HG03108 (cell line): ENCODE data around the gene KISS1.

Source experiments
- ATAC-seq: cut with Tn5 transposase; IDR thresholded peaks from one replicate; pipeline ENCODE4 v1.9.1; 2021; ENCODE audit warnings: moderate library complexity; ENCODE audit not compliant: unreplicated experiment

The KISS1 gene

GRCh38 chr1:204219971-204220616 lies 23.8 kb upstream of the KISS1 start:
- ATAC-seq: no peak

GRCh38 chr1:204218552-204218951 lies 22.3 kb upstream of the KISS1 start:
- ATAC-seq: no peak

GRCh38 chr1:204217648-204218000 lies 21.3 kb upstream of the KISS1 start:
- ATAC-seq: no peak

- ATAC-seq: no peak
These were observed 20.8 kb upstream of the KISS1 start for GRCh38 chr1:204216880-204217647.

- no peak for ATAC-seq
These were observed 19.9 kb upstream of the KISS1 start for GRCh38 chr1:204216236-204216635.

- peak; percentile 62 for ATAC-seq
These were observed 17.7 kb upstream of the KISS1 start, which contains the start of gene GOLT1A for GRCh38 chr1:204213668-204214662. Gene GOLT1A, minus strand, starts transcription at chr1:204213988. Its CDS starts 82 bp downstream, at chr1:204213906.

- no peak for ATAC-seq
These were observed 16.4 kb upstream of the KISS1 start for GRCh38 chr1:204212715-204213114.

- ATAC-seq: no peak
These were observed 14.8 kb upstream of the KISS1 start for GRCh38 chr1:204211046-204211445.

GRCh38 chr1:204207136-204207616 lies 10.9 kb upstream of the KISS1 start:
- peak; percentile 63 for ATAC-seq

GRCh38 chr1:204206121-204206520 lies 9.8 kb upstream of the KISS1 start:
- no peak for ATAC-seq

- no peak for ATAC-seq
These were observed 9.2 kb upstream of the KISS1 start for GRCh38 chr1:204205486-204205885.

GRCh38 chr1:204204944-204205343 lies 8.7 kb upstream of the KISS1 start:
- no peak for ATAC-seq

- no peak for ATAC-seq
These were observed 7.0 kb upstream of the KISS1 start for GRCh38 chr1:204203206-204203767.

GRCh38 chr1:204202481-204202880 lies 6.2 kb upstream of the KISS1 start:
- no peak for ATAC-seq

GRCh38 chr1:204201348-204202040 lies 5.2 kb upstream of the KISS1 start:
- no peak for ATAC-seq

GRCh38 chr1:204199579-204199978 lies 3.3 kb upstream of the KISS1 start:
- ATAC-seq: no peak

GRCh38 chr1:204198348-204199340 lies 2.4 kb upstream of the KISS1 start:
- ATAC-seq: no peak

GRCh38 chr1:204197068-204197467 lies 777 bp upstream of the KISS1 start:
- no peak for ATAC-seq

GRCh38 chr1:204194771-204195170 lies 1.5 kb downstream of the KISS1 start:
- no peak for ATAC-seq
